ENCODE data around the gene SARM1.

DNA sequence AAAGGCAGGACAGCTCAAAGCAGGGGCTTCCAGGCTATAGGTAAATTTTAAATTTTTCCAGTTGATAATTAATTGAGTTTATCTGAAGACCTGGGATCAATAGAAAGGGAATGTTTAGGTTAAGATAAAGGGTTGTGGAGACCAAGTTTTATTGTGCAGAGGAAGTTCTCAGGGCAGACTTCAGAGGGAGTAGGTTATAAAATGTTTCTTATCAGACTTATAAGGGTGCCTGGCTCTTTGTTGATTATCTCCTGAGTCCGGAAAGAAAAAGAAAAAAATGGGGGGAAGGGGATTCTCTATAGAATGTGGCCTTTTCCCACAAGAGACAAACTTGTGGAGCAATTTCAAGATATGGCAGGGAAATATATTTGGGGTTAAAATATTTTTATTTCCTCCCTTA is 18.6 kb downstream of the SARM1 start:
- TF ChIP-seq POLR2A (IDR thresholded peaks at IDR 0.05; ENCODE audit: extremely low read depth, insufficient read length) (no peak), MYC (IDR thresholded peaks at IDR 0.05; ENCODE audit: low read depth, low read length) (no peak)
- TF ChIP-seq, protein P1, sequence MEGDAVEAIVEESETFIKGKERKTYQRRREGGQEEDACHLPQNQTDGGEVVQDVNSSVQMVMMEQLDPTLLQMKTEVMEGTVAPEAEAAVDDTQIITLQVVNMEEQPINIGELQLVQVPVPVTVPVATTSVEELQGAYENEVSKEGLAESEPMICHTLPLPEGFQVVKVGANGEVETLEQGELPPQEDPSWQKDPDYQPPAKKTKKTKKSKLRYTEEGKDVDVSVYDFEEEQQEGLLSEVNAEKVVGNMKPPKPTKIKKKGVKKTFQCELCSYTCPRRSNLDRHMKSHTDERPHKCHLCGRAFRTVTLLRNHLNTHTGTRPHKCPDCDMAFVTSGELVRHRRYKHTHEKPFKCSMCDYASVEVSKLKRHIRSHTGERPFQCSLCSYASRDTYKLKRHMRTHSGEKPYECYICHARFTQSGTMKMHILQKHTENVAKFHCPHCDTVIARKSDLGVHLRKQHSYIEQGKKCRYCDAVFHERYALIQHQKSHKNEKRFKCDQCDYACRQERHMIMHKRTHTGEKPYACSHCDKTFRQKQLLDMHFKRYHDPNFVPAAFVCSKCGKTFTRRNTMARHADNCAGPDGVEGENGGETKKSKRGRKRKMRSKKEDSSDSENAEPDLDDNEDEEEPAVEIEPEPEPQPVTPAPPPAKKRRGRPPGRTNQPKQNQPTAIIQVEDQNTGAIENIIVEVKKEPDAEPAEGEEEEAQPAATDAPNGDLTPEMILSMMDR (IDR thresholded peaks at IDR 0.05; ENCODE audit: low read depth, low read length): no peak
- TF ChIP-seq, protein P2, sequence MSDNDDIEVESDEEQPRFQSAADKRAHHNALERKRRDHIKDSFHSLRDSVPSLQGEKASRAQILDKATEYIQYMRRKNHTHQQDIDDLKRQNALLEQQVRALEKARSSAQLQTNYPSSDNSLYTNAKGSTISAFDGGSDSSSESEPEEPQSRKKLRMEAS (IDR thresholded peaks at IDR 0.05; ENCODE audit: low read depth, low read length): no peak

All from NB4 (cell line).